Mesendoderm (in vitro differentiated cells): ENCODE data around the gene VTN.

Experiments
- DNase-seq: peaks from one replicate; pipeline ENCODE4 v3.0.0; 2013
- H2AK5ac ChIP-seq: 2 replicates; pipeline ENCODE4 v1.6.1; 2013; ENCODE audit warnings: low read length, inconsistent platforms
- H2BK120ac ChIP-seq: 2 replicates; pipeline ENCODE4 v1.6.1; 2013; ENCODE audit warnings: low read depth, mild to moderate bottlenecking, low read length, moderate library complexity, mixed read lengths
- H2BK15ac ChIP-seq: replicated peaks from 2 replicates; pipeline ENCODE4 v1.6.1; 2013; ENCODE audit warnings: low read depth, mild to moderate bottlenecking, moderate library complexity
- H2BK5ac ChIP-seq: 2 replicates; pipeline ENCODE4 v1.6.1; 2013; ENCODE audit warnings: low read length, inconsistent platforms
- H3K18ac ChIP-seq: 2 replicates; pipeline ENCODE4 v1.6.1; 2013; ENCODE audit warnings: mild to moderate bottlenecking, low read length, mixed read lengths
- H3K23ac ChIP-seq: one replicate; pipeline ENCODE4 v1.6.1; 2013; ENCODE audit warnings: low read length
- H3K27ac ChIP-seq: 2 replicates; pipeline ENCODE4 v1.5.1; 2013; ENCODE audit warnings: low read depth, mild to moderate bottlenecking, inconsistent platforms, low read length, moderate library complexity
- H3K27me3 ChIP-seq: 2 replicates; pipeline ENCODE4 v1.6.1; 2013; ENCODE audit warnings: low read length, control low read depth, mild to moderate bottlenecking, inconsistent platforms; ENCODE audit not compliant: insufficient read depth, poor library complexity
- H3K36me3 ChIP-seq: 2 replicates; pipeline ENCODE4 v1.6.1; 2013; ENCODE audit warnings: low read length, inconsistent platforms; ENCODE audit not compliant: control insufficient read depth, insufficient read depth
- H3K4ac ChIP-seq: one replicate; pipeline ENCODE4 v1.6.1; 2013; ENCODE audit warnings: low read depth, mild to moderate bottlenecking, low read length, moderate library complexity
- H3K4me1 ChIP-seq: 2 replicates; pipeline ENCODE4 v1.6.1; 2013; ENCODE audit warnings: low read depth, low read length, inconsistent platforms; ENCODE audit not compliant: control insufficient read depth
- H3K4me2 ChIP-seq: 2 replicates; pipeline ENCODE4 v1.6.1; 2013; ENCODE audit warnings: low read length
- H3K4me3 ChIP-seq: 2 replicates; pipeline ENCODE4 v1.5.1; 2013; ENCODE audit warnings: mild to moderate bottlenecking, low read length
- H3K56ac ChIP-seq: one replicate; pipeline ENCODE4 v1.6.1; 2013; ENCODE audit warnings: low read length
- H3K79me1 ChIP-seq: 2 replicates; pipeline ENCODE4 v1.6.1; 2013; ENCODE audit warnings: low read length, inconsistent platforms
- H3K79me2 ChIP-seq: 2 replicates; pipeline ENCODE4 v1.6.1; 2013; ENCODE audit warnings: mild to moderate bottlenecking, low read length; ENCODE audit not compliant: control insufficient read depth, insufficient read depth
- H3K9ac ChIP-seq: 2 replicates; pipeline ENCODE4 v1.6.1; 2013; ENCODE audit warnings: low read length, inconsistent platforms
- H4K5ac ChIP-seq: one replicate; pipeline ENCODE4 v1.6.1; 2013; ENCODE audit warnings: low read length
- H4K8ac ChIP-seq: one replicate; pipeline ENCODE4 v1.6.1; 2013; ENCODE audit warnings: low read depth, mild to moderate bottlenecking, control low read depth, low read length, moderate library complexity
- WGBS: extraction: QIAGEN DNeasy Blood & Tissue Kit; methylation state at CpG from one replicate; pipeline ENCODE4 v1.1.7; 2013; ENCODE audit warnings: low lambda C conversion rate, missing lambda C conversion rate; ENCODE audit not compliant: insufficient coverage; ENCODE audit errors: extremely low coverage; 5-methylcytosine and 5-hydroxymethylcytosine counted together

The VTN gene

GRCh38 chr17:28320215-28321061, 49.7 kb downstream of the VTN start:
- Histone ChIP-seq H3K4me1 (peaks cover 7% of the 10 kb centered on the region), H2AK5ac (peak overlapping the region; percentile 40), H4K5ac (no peak overlapping the region), H3K79me1 (peaks cover 11% of the 10 kb centered on the region), H3K27ac (no peak overlapping the region), H3K4ac (no peak overlapping the region), H3K79me2 (peaks cover 56% of the 10 kb centered on the region), H3K9ac (peak overlapping the region; percentile 88), H3K4me2 (peak overlapping the region; percentile 83), H2BK5ac (no peak overlapping the region), H4K8ac (no peak overlapping the region), H3K18ac (no peak overlapping the region), H3K23ac (no peak overlapping the region), H3K56ac (peak overlapping the region; percentile 92), H2BK15ac (no peak overlapping the region), H3K4me3 (peak overlapping the region; percentile 91), H2BK120ac (no peak overlapping the region), H3K27me3 (no peaks in the 10 kb centered on the region), H3K36me3 (no peaks in the 10 kb centered on the region)
- no peak for DNase-seq
- no CpG with 5 or more reads among the region's 8 CpGs for WGBS

DNA sequence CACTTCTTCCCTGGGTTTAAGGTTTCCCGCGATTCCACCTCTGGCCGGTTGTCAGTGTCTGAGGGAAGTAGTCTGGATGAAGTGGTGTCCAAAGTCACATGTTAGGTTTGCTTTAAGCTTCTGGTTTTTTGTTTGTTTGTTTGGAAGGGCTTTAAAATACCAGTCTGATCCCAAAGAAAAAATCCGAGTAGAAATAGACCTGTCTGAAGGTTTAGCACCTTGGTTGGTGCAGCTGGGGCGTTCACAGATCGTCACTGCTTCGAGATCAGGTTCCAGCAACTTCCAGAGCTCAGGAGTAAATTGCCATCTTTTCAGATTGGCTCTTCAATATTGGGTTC, 50.5 kb downstream of the VTN start:
- no peak for DNase-seq
- H3K9ac ChIP-seq: peak overlapping the region; percentile 88
- no CpG with 5 or more reads among the region's 7 CpGs for WGBS
- H3K36me3 ChIP-seq: no peaks in the 10 kb centered on the region
- no peak overlapping the region for H2BK15ac ChIP-seq
- no peak overlapping the region for H2BK120ac ChIP-seq
- no peak overlapping the region for H3K23ac ChIP-seq
- peaks cover 47% of the 10 kb centered on the region for H3K79me2 ChIP-seq
- H3K4me2 ChIP-seq: peak overlapping the region; percentile 83
- H3K27me3 ChIP-seq: no peaks in the 10 kb centered on the region
- H3K18ac ChIP-seq: peak overlapping the region; percentile 63
- H3K4ac ChIP-seq: peak overlapping the region; percentile 66
- peak overlapping the region; percentile 14 for H2AK5ac ChIP-seq
- H3K4me1 ChIP-seq: peaks cover 7% of the 10 kb centered on the region
- H3K27ac ChIP-seq: peak overlapping the region; percentile 66
- peak overlapping the region; percentile 91 for H3K4me3 ChIP-seq
- peak overlapping the region; percentile 12 for H4K5ac ChIP-seq
- no peak overlapping the region for H4K8ac ChIP-seq
- peak overlapping the region; percentile 92 for H3K56ac ChIP-seq
- no peak overlapping the region for H2BK5ac ChIP-seq
- H3K79me1 ChIP-seq: peaks cover 6% of the 10 kb centered on the region

- Histone ChIP-seq H3K27me3 (no peaks in the 10 kb centered on the region), H2BK5ac (peak within 1 kb of the TSS; percentile 39), H3K36me3 (no peaks in the 10 kb centered on the region), H3K4ac (peak within 1 kb of the TSS; percentile 66), H3K27ac (peak within 1 kb of the TSS; percentile 66), H2AK5ac (peak within 1 kb of the TSS; percentile 14), H3K4me3 (peak within 1 kb of the TSS; percentile 91), H4K8ac (no peak within 1 kb of the TSS), H3K23ac (no peak within 1 kb of the TSS), H3K79me2 (peaks cover 44% of the 10 kb centered on the region), H3K56ac (peak within 1 kb of the TSS; percentile 92), H3K4me2 (peak within 1 kb of the TSS; percentile 83), H3K79me1 (peaks cover 6% of the 10 kb centered on the region), H4K5ac (peak within 1 kb of the TSS; percentile 12), H3K4me1 (peaks cover 7% of the 10 kb centered on the region), H3K18ac (peak within 1 kb of the TSS; percentile 63), H2BK120ac (no peak within 1 kb of the TSS), H2BK15ac (no peak within 1 kb of the TSS), H3K9ac (peak within 1 kb of the TSS; percentile 88)
- no CpG with 5 or more reads among the region's 72 CpGs for WGBS
- peak; percentile 97 for DNase-seq
These were observed 51.1 kb downstream of the VTN start, which contains the start of gene TMEM97 for GRCh38 chr17:28318759-28319597. TSS of gene TMEM97 (plus strand) at chr17:28319200. CDS start at chr17:28319240, 40 bp downstream.

DNA sequence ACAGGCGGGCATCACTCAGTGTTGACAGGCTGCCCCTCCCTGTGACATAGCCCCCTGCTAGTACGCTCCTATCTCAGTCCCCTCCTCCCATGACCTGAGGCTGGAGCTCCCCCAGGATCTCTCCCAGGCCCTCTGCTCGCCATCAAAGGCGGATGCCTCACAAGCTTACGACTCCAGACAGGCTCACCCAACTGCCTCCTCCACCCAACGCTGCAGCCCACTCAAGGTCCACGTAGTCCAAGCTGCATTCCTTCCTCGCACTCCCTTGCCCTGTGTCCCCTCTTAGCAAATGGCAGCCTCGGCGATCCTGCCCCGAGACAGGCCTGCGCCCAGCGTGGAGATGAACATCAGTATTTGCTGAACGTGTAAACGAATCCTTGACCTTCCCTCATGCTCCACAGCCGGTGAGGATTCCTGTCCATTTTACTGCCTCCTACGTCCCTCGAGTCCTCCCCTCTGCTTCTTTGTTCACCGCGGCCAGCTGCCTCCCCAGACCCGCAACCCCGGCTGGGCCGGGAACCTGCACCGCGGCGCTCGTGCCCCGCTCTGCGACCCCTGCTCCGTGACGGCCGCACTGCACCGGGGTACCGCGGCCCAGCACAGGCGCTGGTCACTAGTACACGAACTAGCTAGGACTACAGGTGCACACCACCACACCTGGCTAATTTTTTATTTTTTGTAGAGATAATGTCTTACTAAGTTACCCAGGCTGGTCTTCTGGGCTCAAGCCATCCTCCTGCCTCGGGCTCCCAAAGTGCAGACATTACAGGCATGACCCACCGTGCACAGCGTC, 51.9 kb downstream of the VTN start:
- H3K4me1 ChIP-seq: peaks cover 7% of the 10 kb centered on the region
- H3K18ac ChIP-seq: peak overlapping the region; percentile 19
- H4K5ac ChIP-seq: no peak overlapping the region
- no peak overlapping the region for H3K23ac ChIP-seq
- DNase-seq: peak; percentile 40
- peak overlapping the region; percentile 65 for H3K4me3 ChIP-seq
- H3K79me1 ChIP-seq: peaks cover 6% of the 10 kb centered on the region
- no CpG with 5 or more reads among the region's 40 CpGs for WGBS
- peak overlapping the region; percentile 25 for H3K27ac ChIP-seq
- H3K56ac ChIP-seq: peak overlapping the region; percentile 86
- H2BK5ac ChIP-seq: no peak overlapping the region
- H3K9ac ChIP-seq: peak overlapping the region; percentile 72
- no peak overlapping the region for H2AK5ac ChIP-seq
- H3K36me3 ChIP-seq: no peaks in the 10 kb centered on the region
- H2BK120ac ChIP-seq: no peak overlapping the region
- H3K4me2 ChIP-seq: peak overlapping the region; percentile 56
- no peaks in the 10 kb centered on the region for H3K27me3 ChIP-seq
- no peak overlapping the region for H4K8ac ChIP-seq
- no peak overlapping the region for H2BK15ac ChIP-seq
- peak overlapping the region; percentile 48 for H3K4ac ChIP-seq
- H3K79me2 ChIP-seq: peaks cover 39% of the 10 kb centered on the region
